Adrenal gland (tissue), 12 donors: ENCODE data around the gene CAMTA1. TPM values are rescaled to one million over a fixed set of nuclear protein-coding genes. Genes with fewer than 3 reads are reported as not detected.

Experiments used
- DNase-seq, 7 donors: peaks; one replicate each; pipeline ENCODE4 v3.0.0-alpha.2; 2019 to 2020
- H3K27ac ChIP-seq, 5 donors: fragments of 200-600 bp; sonication (generic) in 4 of 5; 1 replicate in 3 of 5; 2 replicates in 2 of 5; pipeline versions ENCODE4 v1.5.1 to v1.8.0; 2016 to 2020; ENCODE audit warnings: mild to moderate bottlenecking in 1 of 5
- H3K27me3 ChIP-seq: fragments of 200-600 bp; 2 replicates; pipeline ENCODE4 v1.8.0; 2021
- H3K36me3 ChIP-seq, 2 donors: fragments of 200-600 bp; replicated peaks in 1 of 2; 1 replicate in 1 of 2; 2 replicates in 1 of 2; pipeline versions ENCODE4 v1.5.1 to v1.8.0; 2018 to 2022
- H3K4me1 ChIP-seq, 2 donors: fragments of 200-600 bp; replicated peaks in 1 of 2; 1 replicate in 1 of 2; 2 replicates in 1 of 2; pipeline versions ENCODE4 v1.5.1 to v1.8.0; 2018 to 2021
- H3K4me3 ChIP-seq, 4 donors: fragments of 200-600 bp; sonication (generic) in 3 of 4; one replicate each; pipeline ENCODE4 v1.5.1; 2016 to 2018
- H3K9me3 ChIP-seq, 3 donors: fragments of 200-600 bp; sonication (generic) in 1 of 3; replicated peaks in 1 of 3; 1 replicate in 2 of 3; 2 replicates in 1 of 3; pipeline versions ENCODE4 v1.5.1 to v1.8.0; 2016 to 2021
- POLR2A ChIP-seq, 2 donors: fragments of 450-650 bp; IDR thresholded peaks; one replicate each; pipeline ENCODE4 v1.6.1; 2017; ENCODE audit warnings: antibody characterized with exemption in 2 of 2, mild to moderate bottlenecking in 2 of 2, moderate library complexity in 1 of 2
- WGBS, 4 donors: extraction: QIAGEN DNeasy Blood & Tissue Kit in 2 of 4; methylation state at CpG; one replicate each; pipeline versions ENCODE4 v1.1.5 to v1.1.7; 2013 to 2017; 5-methylcytosine and 5-hydroxymethylcytosine counted together
- intact Hi-C, 2 donors: fragments of 100-400 bp; cut with DNase I; formaldehyde crosslinking; loops; one replicate each; pipeline versions ENCODE4 v1.14.1 to v1.15.0; 2022 to 2023
- polyA plus RNA-seq, 3 donors: library from polyadenylated mRNA; stranded (reverse); fragments of 200-250 nt in 2 of 3; fragments of 350-450 nt in 1 of 3; fragmentation: Illumina TruSeq in 1 of 3; extraction: RNeasy Lipid Tissue Mini Kit (QIAGEN cat#74804) in 1 of 3; gene quantifications; one replicate each; pipeline ENCODE4 v1.2.3, GENCODE V29; 2013 to 2014
- total RNA-seq, 9 donors: library from RNA; depleted of rRNA in 4 of 9; stranded (reverse); fragments of >200 nt in 4 of 9; fragments of 120-200 nt in 1 of 9; fragmentation: NEBNext Ultra II Directional in 1 of 9; extraction: Animal tissue kit (Norgen Biotek cat#: 25700) in 1 of 9; gene quantifications; one replicate each; pipeline versions ENCODE4 v1.1.0 to v1.2.4, GENCODE V29; 2013 to 2023
- TF ChIP-seq, protein P1 (sequence below), 6 experiments: fragments of 450-650 bp in 4 of 6; fragments of 200-600 bp in 2 of 6; sonication (generic) in 1 of 6; IDR thresholded peaks; 1 replicate in 5 of 6; 2 replicates in 1 of 6; pipeline versions ENCODE4 v1.5.1 to v1.8.0; 2016 to 2021; ENCODE audit warnings: antibody characterized with exemption in 6 of 6, mild to moderate bottlenecking in 2 of 6, moderate library complexity in 1 of 6
- donor health status: healthy with polysubstance abuse.
- donor health status: Bipolar disorder and iron deficiency.
- donor health status: DM: yes; HTN: yes; CAD: no.
- donor health status: DM: no; HTN: no; CAD: no.
- donor health status: DM: no; HTN: no; CAD: no.
- donor health status: DM: yes; HTN: yes; CAD: no.

CAMTA1 gene
- total and polyA plus RNA-seq, 12 donors, result 62.9 to 141 (median 96.9) TPM

DNA sequence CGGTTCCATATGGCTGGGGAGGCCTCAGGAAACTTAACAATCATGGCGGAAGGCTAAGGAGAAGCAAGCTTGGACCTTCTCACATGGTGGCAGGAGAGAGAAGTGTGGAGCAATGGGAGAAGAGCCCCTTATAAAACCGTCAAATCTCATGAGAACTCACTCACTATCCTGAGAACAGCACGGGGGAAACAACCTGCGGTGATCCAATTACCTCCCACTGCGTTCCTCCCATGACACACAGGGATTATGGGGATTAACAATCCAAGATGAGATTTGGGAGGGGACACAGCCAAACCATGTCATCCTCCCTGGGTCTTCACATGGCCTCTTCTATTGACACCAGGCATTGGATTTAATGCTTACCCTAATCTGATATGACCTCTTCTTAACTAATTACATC lies 530.7 kb downstream of the CAMTA1 start:
- intact Hi-C loops, result no loop called here
- DNase-seq, result peak in 1 of 7 donors; percentile 33
- no peaks in the 10 kb centered on the region for H3K9me3 ChIP-seq
- TF ChIP-seq, protein P1, sequence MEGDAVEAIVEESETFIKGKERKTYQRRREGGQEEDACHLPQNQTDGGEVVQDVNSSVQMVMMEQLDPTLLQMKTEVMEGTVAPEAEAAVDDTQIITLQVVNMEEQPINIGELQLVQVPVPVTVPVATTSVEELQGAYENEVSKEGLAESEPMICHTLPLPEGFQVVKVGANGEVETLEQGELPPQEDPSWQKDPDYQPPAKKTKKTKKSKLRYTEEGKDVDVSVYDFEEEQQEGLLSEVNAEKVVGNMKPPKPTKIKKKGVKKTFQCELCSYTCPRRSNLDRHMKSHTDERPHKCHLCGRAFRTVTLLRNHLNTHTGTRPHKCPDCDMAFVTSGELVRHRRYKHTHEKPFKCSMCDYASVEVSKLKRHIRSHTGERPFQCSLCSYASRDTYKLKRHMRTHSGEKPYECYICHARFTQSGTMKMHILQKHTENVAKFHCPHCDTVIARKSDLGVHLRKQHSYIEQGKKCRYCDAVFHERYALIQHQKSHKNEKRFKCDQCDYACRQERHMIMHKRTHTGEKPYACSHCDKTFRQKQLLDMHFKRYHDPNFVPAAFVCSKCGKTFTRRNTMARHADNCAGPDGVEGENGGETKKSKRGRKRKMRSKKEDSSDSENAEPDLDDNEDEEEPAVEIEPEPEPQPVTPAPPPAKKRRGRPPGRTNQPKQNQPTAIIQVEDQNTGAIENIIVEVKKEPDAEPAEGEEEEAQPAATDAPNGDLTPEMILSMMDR (IDR thresholded peaks at IDR 0.05), result no peak
- TF ChIP-seq POLR2A (IDR thresholded peaks at IDR 0.05), result no peak
- no peaks in the 10 kb centered on the region for H3K4me1 ChIP-seq
- no peaks in the 10 kb centered on the region for H3K36me3 ChIP-seq
- WGBS, 4 donors, result 92 to 99% (median 95%) methylated on average over 6 of the region's 6 CpGs
- H3K27me3 ChIP-seq, result no peaks in the 10 kb centered on the region
- H3K4me3 ChIP-seq, result no peak overlapping the region
- H3K27ac ChIP-seq, result no peak overlapping the region

DNA sequence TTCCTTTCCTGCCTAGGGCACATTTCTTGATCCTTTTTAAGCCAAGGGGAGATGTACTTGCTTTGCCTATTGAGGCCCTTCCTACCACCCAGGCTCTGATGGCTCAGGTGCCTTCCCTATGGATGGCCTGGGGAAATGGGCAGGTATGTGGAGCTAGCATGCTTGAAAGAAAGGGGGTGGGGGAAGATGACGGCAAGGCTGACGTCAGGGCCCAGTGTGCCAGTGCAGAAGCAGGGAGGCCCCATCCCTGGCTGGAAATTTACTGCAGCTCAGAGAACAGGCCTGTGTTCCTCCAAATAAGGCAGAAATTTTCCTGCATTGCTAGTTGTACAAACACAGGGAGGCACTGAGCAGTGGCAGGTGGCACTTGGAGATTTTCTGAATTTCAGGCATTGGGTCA lies 532.6 kb downstream of the CAMTA1 start:
- Histone ChIP-seq H3K4me1 (no peaks in the 10 kb centered on the region), H3K27ac (peak overlapping the region in 1 of 5 donors; percentile 26), H3K27me3 (no peaks in the 10 kb centered on the region), H3K36me3 (no peaks in the 10 kb centered on the region), H3K4me3 (no peak overlapping the region), H3K9me3 (no peaks in the 10 kb centered on the region)
- TF ChIP-seq POLR2A (IDR thresholded peaks at IDR 0.05), result no peak
- TF ChIP-seq, protein P1 (IDR thresholded peaks at IDR 0.05), result no peak
- intact Hi-C loops, result no loop called here
- peak in 1 of 7 donors; percentile 90 for DNase-seq
- 81 to 97% (median 89%) methylated on average over 2 of the region's 2 CpGs for WGBS, 4 donors

DNA sequence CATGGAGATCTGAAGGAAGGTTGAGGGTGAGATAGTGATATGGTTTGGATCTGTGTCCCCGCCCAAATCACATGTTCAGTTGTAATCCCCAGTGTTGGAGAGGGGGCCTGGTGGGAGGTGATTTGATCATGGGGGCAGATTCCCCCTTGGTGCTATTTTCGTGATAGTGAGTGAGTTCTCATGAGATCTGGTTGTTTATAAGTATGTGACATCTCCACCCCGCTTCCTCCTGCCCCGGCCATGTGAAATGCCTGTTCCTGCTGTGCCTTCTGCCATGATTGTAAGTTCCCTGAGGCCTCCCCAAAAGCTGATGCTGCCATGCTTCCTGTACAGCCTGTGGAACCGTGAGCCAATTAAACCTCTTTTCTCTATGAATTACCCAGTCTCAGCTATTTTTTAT lies 533.9 kb downstream of the CAMTA1 start:
- DNase-seq, result peak in 1 of 7 donors; percentile 40
- no peaks in the 10 kb centered on the region for H3K4me1 ChIP-seq
- no peak overlapping the region for H3K27ac ChIP-seq
- H3K27me3 ChIP-seq, result no peaks in the 10 kb centered on the region
- no peaks in the 10 kb centered on the region for H3K9me3 ChIP-seq
- intact Hi-C loops, result no loop called here
- 90 to 93% (median 92%) methylated on average over 5 of the region's 5 CpGs for WGBS, 4 donors
- H3K4me3 ChIP-seq, result no peak overlapping the region
- no peak for TF ChIP-seq POLR2A (IDR thresholded peaks at IDR 0.05)
- TF ChIP-seq, protein P1 (IDR thresholded peaks at IDR 0.05), result no peak
- no peaks in the 10 kb centered on the region for H3K36me3 ChIP-seq

DNA sequence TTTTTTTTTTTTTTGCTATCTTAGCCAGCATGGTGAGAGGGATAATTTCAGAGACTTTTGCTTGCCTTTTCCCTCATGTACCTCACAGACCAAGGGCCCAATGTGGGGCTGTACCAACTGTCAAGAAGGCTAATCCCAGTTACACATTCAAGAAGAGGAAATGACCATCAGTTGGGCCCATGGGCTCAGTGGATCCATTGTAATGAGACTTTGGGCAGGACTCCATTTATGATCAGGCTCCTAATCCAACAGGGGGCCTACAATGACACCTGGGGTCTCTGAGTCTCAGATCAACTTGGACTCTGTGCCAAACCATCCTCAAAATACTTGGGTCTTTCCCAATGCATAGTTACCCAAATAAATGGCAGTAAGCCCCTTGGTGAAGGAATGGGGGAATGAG lies 535.4 kb downstream of the CAMTA1 start:
- intact Hi-C loops, result no loop called here
- no peak overlapping the region for H3K4me3 ChIP-seq
- DNase-seq, result peak in 1 of 7 donors; percentile 10
- H3K36me3 ChIP-seq, result no peaks in the 10 kb centered on the region
- H3K27me3 ChIP-seq, result no peaks in the 10 kb centered on the region
- H3K27ac ChIP-seq, result no peak overlapping the region
- no peak for TF ChIP-seq POLR2A (IDR thresholded peaks at IDR 0.05)
- TF ChIP-seq, protein P1 (IDR thresholded peaks at IDR 0.05), result no peak
- no peaks in the 10 kb centered on the region for H3K4me1 ChIP-seq
- no peaks in the 10 kb centered on the region for H3K9me3 ChIP-seq
